ENCODE measurements around the gene SOX9. TPM values are rescaled to one million over a fixed set of nuclear protein-coding genes. Genes with fewer than 3 reads are reported as not detected.
A peak's percentile ranks its signal among the peaks of the same experiment; 100 is the strongest.

The SOX9 gene
- total RNA-seq, 3 donors from 2014 or later = 3.0 to 47.7 (median 15.7) TPM

- H3K27me3 ChIP-seq = no peaks in the 10 kb centered on the region
- H3K4me3 ChIP-seq = no peak overlapping the region
- no peaks in the 10 kb centered on the region for H3K9me3 ChIP-seq
- no peak for TF ChIP-seq CTCF (IDR thresholded peaks at IDR 0.05)
- no peak for TF ChIP-seq POLR2A (IDR thresholded peaks at IDR 0.05)
- no peak for TF ChIP-seq POLR2AphosphoS5 (IDR thresholded peaks at IDR 0.05)
- no peaks in the 10 kb centered on the region for H3K4me1 ChIP-seq
- H3K27ac ChIP-seq = no peak overlapping the region
- DNase-seq (ENCODE audit: low spot score in 2 of 2) = peak in 1 of 2 donors; percentile 36
- no peaks in the 10 kb centered on the region for H3K36me3 ChIP-seq
- intact Hi-C loops (cut with DNase I; ENCODE audit: low total_unique reads) = no loop called here
Measured at GRCh38 chr17:72079700-72080099, 41.1 kb upstream of the SOX9 start.

GRCh38 chr17:72087876-72088275 is 32.9 kb upstream of the SOX9 start:
- H3K9me3 ChIP-seq = no peaks in the 10 kb centered on the region
- intact Hi-C loops (cut with DNase I; ENCODE audit: low total_unique reads) = no loop called here

GRCh38 chr17:72089453-72089987 is 31.3 kb upstream of the SOX9 start:
- Histone ChIP-seq H3K9me3 (no peaks in the 10 kb centered on the region), H3K36me3 (no peaks in the 10 kb centered on the region), H3K27ac (peak overlapping the region in 1 of 2 donors; percentile 5), H3K4me3 (no peak overlapping the region), H3K4me1 (no peaks in the 10 kb centered on the region), H3K27me3 (no peaks in the 10 kb centered on the region)
- DNase-seq (ENCODE audit: low spot score in 2 of 2) = no peak
- intact Hi-C loops (cut with DNase I; ENCODE audit: low total_unique reads) = no loop called here
- no peak for TF ChIP-seq CTCF (IDR thresholded peaks at IDR 0.05)
- TF ChIP-seq POLR2AphosphoS5 (IDR thresholded peaks at IDR 0.05) = no peak
- no peak for TF ChIP-seq POLR2A (IDR thresholded peaks at IDR 0.05)

More at GRCh38 chr17:72087876-72088275, 32.9 kb upstream of the SOX9 start:
- no peaks in the 10 kb centered on the region for H3K4me1 ChIP-seq
- H3K4me3 ChIP-seq = no peak overlapping the region
- DNase-seq (ENCODE audit: low spot score in 2 of 2) = no peak
- no peak for TF ChIP-seq CTCF (IDR thresholded peaks at IDR 0.05)
- TF ChIP-seq POLR2A (IDR thresholded peaks at IDR 0.05) = no peak
- TF ChIP-seq POLR2AphosphoS5 (IDR thresholded peaks at IDR 0.05) = no peak
- no peaks in the 10 kb centered on the region for H3K27me3 ChIP-seq
- H3K36me3 ChIP-seq = no peaks in the 10 kb centered on the region
- H3K27ac ChIP-seq = no peak overlapping the region

- H3K27ac ChIP-seq = peak overlapping the region in 1 of 2 donors; percentile 5
- DNase-seq (ENCODE audit: low spot score in 2 of 2) = no peak
- H3K4me1 ChIP-seq = no peaks in the 10 kb centered on the region
- intact Hi-C loops (cut with DNase I; ENCODE audit: low total_unique reads) = no loop called here
- no peak overlapping the region for H3K4me3 ChIP-seq
- no peaks in the 10 kb centered on the region for H3K36me3 ChIP-seq
- TF ChIP-seq POLR2A (IDR thresholded peaks at IDR 0.05) (no peak), POLR2AphosphoS5 (IDR thresholded peaks at IDR 0.05) (no peak), CTCF (IDR thresholded peaks at IDR 0.05) (no peak)
- H3K27me3 ChIP-seq = no peaks in the 10 kb centered on the region
- no peaks in the 10 kb centered on the region for H3K9me3 ChIP-seq
Measured at GRCh38 chr17:72090108-72090507, 30.7 kb upstream of the SOX9 start.

GRCh38 chr17:72092710-72093322 is 28.0 kb upstream of the SOX9 start:
- Histone ChIP-seq H3K9me3 (no peaks in the 10 kb centered on the region), H3K27ac (no peak overlapping the region)
- intact Hi-C loops (cut with DNase I; ENCODE audit: low total_unique reads) = no loop called here

More at GRCh38 chr17:72092710-72093322, 28.0 kb upstream of the SOX9 start:
- H3K36me3 ChIP-seq = no peaks in the 10 kb centered on the region
- H3K27me3 ChIP-seq = no peaks in the 10 kb centered on the region
- no peak for TF ChIP-seq POLR2A (IDR thresholded peaks at IDR 0.05)
- TF ChIP-seq CTCF (IDR thresholded peaks at IDR 0.05) = no peak
- no peak for TF ChIP-seq POLR2AphosphoS5 (IDR thresholded peaks at IDR 0.05)
- no peaks in the 10 kb centered on the region for H3K4me1 ChIP-seq
- no peak overlapping the region for H3K4me3 ChIP-seq
- no peak for DNase-seq (ENCODE audit: low spot score in 2 of 2)

All from breast epithelium (tissue), 4 donors.